Progenitor cell of endocrine pancreas (in vitro differentiated cells): Measurements from ENCODE around the gene DCLRE1A. TPM values are rescaled to one million over a fixed set of nuclear protein-coding genes. Genes with fewer than 3 reads are reported as not detected.

Experiments
- DNase-seq: peaks from one replicate; pipeline ENCODE4 v3.0.0; 2021; ENCODE audit warnings: low spot score; ENCODE audit not compliant: unreplicated experiment
- H3K27ac Mint-ChIP-seq: 2 replicates; pipeline ENCODE4 v1.8.0; 2021; ENCODE audit warnings: mild to moderate bottlenecking, moderate library complexity, mixed read lengths
- H3K27me3 Mint-ChIP-seq: 2 replicates; pipeline ENCODE4 v1.8.0; 2021; ENCODE audit warnings: mixed read lengths
- H3K36me3 Mint-ChIP-seq: 2 replicates; pipeline ENCODE4 v1.8.0; 2022; ENCODE audit warnings: mixed read lengths; ENCODE audit not compliant: insufficient read depth
- H3K4me1 Mint-ChIP-seq: 2 replicates; pipeline ENCODE4 v1.8.0; 2021; ENCODE audit warnings: low read depth, mixed read lengths
- H3K4me3 Mint-ChIP-seq: 2 replicates; pipeline ENCODE4 v1.8.0; 2021; ENCODE audit warnings: low read depth, mild to moderate bottlenecking, moderate library complexity, mixed read lengths
- H3K9me3 Mint-ChIP-seq: 2 replicates; pipeline ENCODE4 v1.8.0; 2021; ENCODE audit warnings: low read depth, mixed read lengths
- total RNA-seq: library from RNA; stranded (reverse); gene quantifications from 2 replicates; pipeline ENCODE4 v1.2.1, GENCODE V29; 2021
- TF ChIP-seq, protein P1 (sequence below): fragments of 200-600 bp; sonication (generic); IDR thresholded peaks from one replicate; pipeline ENCODE4 v1.5.0; 2021; ENCODE audit warnings: antibody characterized with exemption, mild to moderate bottlenecking; ENCODE audit not compliant: unreplicated experiment

The DCLRE1A gene
- total RNA-seq, 1 donor from 2014 or later: 11.1 TPM

DNA sequence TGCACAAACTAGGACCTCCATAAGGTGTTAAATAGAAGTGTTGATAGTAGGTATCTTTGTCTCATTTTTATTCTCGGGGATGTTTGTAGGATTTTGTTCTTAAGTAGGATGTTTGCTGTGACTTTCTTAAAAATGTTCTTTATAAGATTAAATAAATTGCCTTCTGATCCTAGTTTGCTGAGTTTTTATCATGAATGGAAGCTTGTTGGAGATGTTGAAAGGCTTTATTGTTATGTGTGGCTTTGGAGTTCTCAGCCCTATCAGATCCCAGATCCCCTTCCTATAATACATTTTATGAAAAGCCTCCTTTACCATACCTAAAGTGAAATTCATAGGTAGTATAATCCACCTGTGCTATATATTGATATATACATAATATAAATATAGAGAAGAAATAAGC, 40.7 kb upstream of the DCLRE1A start:
- peaks cover 2% of the 10 kb centered on the region for H3K9me3 Mint-ChIP-seq
- TF ChIP-seq, protein P1, sequence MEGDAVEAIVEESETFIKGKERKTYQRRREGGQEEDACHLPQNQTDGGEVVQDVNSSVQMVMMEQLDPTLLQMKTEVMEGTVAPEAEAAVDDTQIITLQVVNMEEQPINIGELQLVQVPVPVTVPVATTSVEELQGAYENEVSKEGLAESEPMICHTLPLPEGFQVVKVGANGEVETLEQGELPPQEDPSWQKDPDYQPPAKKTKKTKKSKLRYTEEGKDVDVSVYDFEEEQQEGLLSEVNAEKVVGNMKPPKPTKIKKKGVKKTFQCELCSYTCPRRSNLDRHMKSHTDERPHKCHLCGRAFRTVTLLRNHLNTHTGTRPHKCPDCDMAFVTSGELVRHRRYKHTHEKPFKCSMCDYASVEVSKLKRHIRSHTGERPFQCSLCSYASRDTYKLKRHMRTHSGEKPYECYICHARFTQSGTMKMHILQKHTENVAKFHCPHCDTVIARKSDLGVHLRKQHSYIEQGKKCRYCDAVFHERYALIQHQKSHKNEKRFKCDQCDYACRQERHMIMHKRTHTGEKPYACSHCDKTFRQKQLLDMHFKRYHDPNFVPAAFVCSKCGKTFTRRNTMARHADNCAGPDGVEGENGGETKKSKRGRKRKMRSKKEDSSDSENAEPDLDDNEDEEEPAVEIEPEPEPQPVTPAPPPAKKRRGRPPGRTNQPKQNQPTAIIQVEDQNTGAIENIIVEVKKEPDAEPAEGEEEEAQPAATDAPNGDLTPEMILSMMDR: no peak
- peaks cover 16% of the 10 kb centered on the region for H3K4me1 Mint-ChIP-seq
- H3K27ac Mint-ChIP-seq: no peak overlapping the region
- no peak overlapping the region for H3K4me3 Mint-ChIP-seq
- H3K36me3 Mint-ChIP-seq: peaks cover 20% of the 10 kb centered on the region
- DNase-seq: no peak
- no peaks in the 10 kb centered on the region for H3K27me3 Mint-ChIP-seq

DNA sequence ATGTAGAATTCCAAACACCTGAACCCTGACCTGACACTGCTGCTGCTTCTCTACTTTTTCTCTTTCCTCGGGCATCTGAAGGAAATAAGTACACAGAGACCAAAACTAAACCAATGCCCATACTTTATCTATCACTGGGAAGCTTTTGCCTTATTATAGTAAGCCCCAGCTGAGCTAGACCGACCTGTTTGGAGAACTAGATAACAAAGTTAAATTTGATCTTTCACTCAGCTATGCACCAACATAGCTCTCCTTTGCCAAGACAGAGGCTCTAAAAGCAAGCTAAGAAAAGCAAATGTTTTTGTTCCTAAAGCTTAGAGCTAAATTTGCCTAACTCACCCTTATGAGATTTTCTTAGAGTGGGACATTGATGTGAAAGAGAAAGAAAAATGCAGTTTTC, 39.7 kb upstream of the DCLRE1A start:
- H3K4me1 Mint-ChIP-seq: peaks cover 16% of the 10 kb centered on the region
- no peak overlapping the region for H3K4me3 Mint-ChIP-seq
- TF ChIP-seq, protein P1: no peak
- H3K27ac Mint-ChIP-seq: no peak overlapping the region
- peaks cover 18% of the 10 kb centered on the region for H3K36me3 Mint-ChIP-seq
- DNase-seq: no peak
- peaks cover 3% of the 10 kb centered on the region for H3K9me3 Mint-ChIP-seq
- H3K27me3 Mint-ChIP-seq: no peaks in the 10 kb centered on the region

- TF ChIP-seq, protein P1: no peak
- peaks cover 8% of the 10 kb centered on the region for H3K9me3 Mint-ChIP-seq
- no peak overlapping the region for H3K4me3 Mint-ChIP-seq
- no peaks in the 10 kb centered on the region for H3K27me3 Mint-ChIP-seq
- H3K27ac Mint-ChIP-seq: peak overlapping the region; percentile 5
- no peak for DNase-seq
- H3K36me3 Mint-ChIP-seq: peaks cover 25% of the 10 kb centered on the region
- H3K4me1 Mint-ChIP-seq: peaks cover 16% of the 10 kb centered on the region
Observed at GRCh38 chr10:113891476-113891875, 37.6 kb upstream of the DCLRE1A start.

GRCh38 chr10:113890769-113891168, 36.9 kb upstream of the DCLRE1A start:
- no peaks in the 10 kb centered on the region for H3K27me3 Mint-ChIP-seq
- peaks cover 31% of the 10 kb centered on the region for H3K36me3 Mint-ChIP-seq
- peaks cover 8% of the 10 kb centered on the region for H3K9me3 Mint-ChIP-seq
- no peak overlapping the region for H3K4me3 Mint-ChIP-seq
- peaks cover 16% of the 10 kb centered on the region for H3K4me1 Mint-ChIP-seq
- TF ChIP-seq, protein P1: no peak
- DNase-seq: no peak
- H3K27ac Mint-ChIP-seq: no peak overlapping the region

GRCh38 chr10:113889911-113890310, 36.0 kb upstream of the DCLRE1A start:
- Mint-ChIP-seq H3K27ac (no peak overlapping the region), H3K36me3 (peaks cover 35% of the 10 kb centered on the region), H3K9me3 (peaks cover 8% of the 10 kb centered on the region), H3K4me1 (peaks cover 16% of the 10 kb centered on the region), H3K4me3 (no peak overlapping the region), H3K27me3 (no peaks in the 10 kb centered on the region)
- no peak for DNase-seq
- TF ChIP-seq, protein P1: no peak
